Ishikawa (cell line): ENCODE data around the gene DCAF11.

Source experiments
- CEBPB ChIP-seq: IDR thresholded peaks from 2 replicates; pipeline ENCODE4 v1.6.1; 2012
- CREB1 ChIP-seq: IDR thresholded peaks from 2 replicates; pipeline ENCODE4 v1.6.1; 2012; ENCODE audit warnings: low read depth
- EGR1 ChIP-seq: IDR thresholded peaks from 2 replicates; pipeline ENCODE4 v1.6.1; 2012
- EP300 ChIP-seq: IDR thresholded peaks from 2 replicates; pipeline ENCODE4 v1.6.1; 2012; ENCODE audit warnings: borderline replicate concordance
- FOXM1 ChIP-seq: IDR thresholded peaks from 2 replicates; pipeline ENCODE4 v1.6.1; 2012; ENCODE audit warnings: low read depth, borderline replicate concordance
- RAD21 ChIP-seq: IDR thresholded peaks from 2 replicates; pipeline ENCODE4 v1.6.1; 2012; ENCODE audit warnings: low read depth
- REST ChIP-seq: IDR thresholded peaks from 2 replicates; pipeline ENCODE4 v1.6.1; 2012; ENCODE audit warnings: low read depth, mild to moderate bottlenecking
- TAF1 ChIP-seq: IDR thresholded peaks from 2 replicates; pipeline ENCODE4 v1.6.1; 2012; ENCODE audit warnings: low read depth, mild to moderate bottlenecking
- TCF12 ChIP-seq: IDR thresholded peaks from 2 replicates; pipeline ENCODE4 v1.6.1; 2012; ENCODE audit warnings: low read depth
- USF1 ChIP-seq: IDR thresholded peaks from 2 replicates; pipeline ENCODE4 v1.6.1; 2012
- ZBTB7A ChIP-seq: IDR thresholded peaks from 2 replicates; pipeline ENCODE4 v1.6.1; 2012; ENCODE audit warnings: low read depth

GRCh38 chr14:24065408-24065807, 49.2 kb upstream of the DCAF11 start:
- TF ChIP-seq RAD21 (no peak), CREB1 (no peak), EP300 (no peak), EGR1 (no peak), REST (no peak), TAF1 (no peak), CEBPB (no peak), TCF12 (no peak), FOXM1 (no peak), USF1 (no peak), ZBTB7A (no peak)
